Hepatocyte (in vitro differentiated cells): Measurements from ENCODE around the gene TBC1D21. TPM values are rescaled to one million over a fixed set of nuclear protein-coding genes. Genes with fewer than 3 reads are reported as not detected.
A peak's percentile ranks its signal among the peaks of the same experiment; 100 is the strongest.

Source experiments
- DNase-seq: peaks from one replicate; pipeline ENCODE4 v3.0.0-alpha.2; 2016; ENCODE audit warnings: low spot score
- H2AFZ ChIP-seq: fragments of 200-600 bp; sonication (generic); 2 replicates; pipeline ENCODE4 v1.6.0; 2016; ENCODE audit warnings: antibody characterized with exemption, mild to moderate bottlenecking
- H3K27ac ChIP-seq: fragments of 200-600 bp; sonication (generic); 2 replicates; pipeline ENCODE4 v1.5.1; 2016; ENCODE audit warnings: mild to moderate bottlenecking
- H3K27me3 ChIP-seq: fragments of 200-600 bp; sonication (generic); 2 replicates; pipeline ENCODE4 v1.6.1; 2016
- H3K36me3 ChIP-seq: fragments of 200-600 bp; sonication (generic); replicated peaks from 2 replicates; pipeline ENCODE4 v1.5.1; 2016; ENCODE audit warnings: low read depth; ENCODE audit not compliant: insufficient read depth
- H3K4me1 ChIP-seq: fragments of 200-600 bp; sonication (generic); 2 replicates; pipeline ENCODE4 v1.5.1; 2016; ENCODE audit warnings: mild to moderate bottlenecking, moderate library complexity; ENCODE audit not compliant: insufficient read depth
- H3K4me2 ChIP-seq: fragments of 200-600 bp; sonication (generic); 2 replicates; pipeline ENCODE4 v1.6.0; 2016
- H3K4me3 ChIP-seq: fragments of 200-600 bp; sonication (generic); 2 replicates; pipeline ENCODE4 v1.5.1; 2016; ENCODE audit warnings: mild to moderate bottlenecking
- H3K79me2 ChIP-seq: fragments of 200-600 bp; sonication (generic); 2 replicates; pipeline ENCODE4 v1.6.0; 2017; ENCODE audit warnings: mild to moderate bottlenecking
- H3K9me2 ChIP-seq: fragments of 200-600 bp; sonication (generic); replicated peaks from 2 replicates; pipeline ENCODE4 v1.6.0; 2017; ENCODE audit warnings: mild to moderate bottlenecking; ENCODE audit not compliant: insufficient read depth
- H3K9me3 ChIP-seq: fragments of 200-600 bp; sonication (generic); 2 replicates; pipeline ENCODE4 v1.5.1; 2016; ENCODE audit warnings: low read depth, mild to moderate bottlenecking
- H4K20me1 ChIP-seq: fragments of 200-600 bp; sonication (generic); 2 replicates; pipeline ENCODE4 v1.6.0; 2016; ENCODE audit warnings: mild to moderate bottlenecking; ENCODE audit not compliant: insufficient read depth, poor library complexity, severe bottlenecking
- CTCF ChIP-seq: fragments of 200-600 bp; sonication (generic); IDR thresholded peaks from 2 replicates; pipeline ENCODE4 v1.5.1; 2016; ENCODE audit warnings: antibody characterized with exemption, mild to moderate bottlenecking; ENCODE audit not compliant: poor library complexity
- EZH2 ChIP-seq: fragments of 200-600 bp; sonication (generic); IDR thresholded peaks from 2 replicates; pipeline ENCODE4 v1.6.1; 2016; ENCODE audit warnings: antibody characterized with exemption, mild to moderate bottlenecking, borderline replicate concordance
- EZH2phosphoT487 ChIP-seq: fragments of 200-600 bp; sonication (generic); IDR thresholded peaks from one replicate; pipeline ENCODE4 v1.6.1; 2018; ENCODE audit warnings: antibody characterized with exemption, mild to moderate bottlenecking, low read depth, moderate library complexity; ENCODE audit not compliant: unreplicated experiment, severe bottlenecking
- WGBS: methylation state at CpG from one replicate; pipeline ENCODE4 v1.1.6; 2016; ENCODE audit warnings: low lambda C conversion rate; ENCODE audit errors: missing lambda C conversion rate; 5-methylcytosine and 5-hydroxymethylcytosine counted together
- polyA plus RNA-seq: library from polyadenylated mRNA; unstranded; fragments of >200 nt; fragmentation: Nextera tagmentation; extraction: Ambion mirVana; gene quantifications from 2 replicates; pipeline ENCODE4 v1.2.1, GENCODE V29; 2016
- total RNA-seq: library from RNA; depleted of rRNA; stranded (reverse); fragments of >200 nt; gene quantifications from 2 replicates; pipeline ENCODE4 v1.2.3, GENCODE V29; 2014

The TBC1D21 gene
- total and polyA plus RNA-seq, 2 experiments from 2014 or later = not detected

- H2AFZ ChIP-seq = no peak overlapping the region
- H3K27ac ChIP-seq = no peak overlapping the region
- peaks cover 25% of the 10 kb centered on the region for H3K4me1 ChIP-seq
- H3K79me2 ChIP-seq = peaks cover 21% of the 10 kb centered on the region
- no peaks in the 10 kb centered on the region for H3K36me3 ChIP-seq
- peaks cover 3% of the 10 kb centered on the region for H4K20me1 ChIP-seq
- no peaks in the 10 kb centered on the region for H3K27me3 ChIP-seq
- no peak overlapping the region for H3K4me3 ChIP-seq
- no peaks in the 10 kb centered on the region for H3K9me3 ChIP-seq
- no peak for DNase-seq
- H3K4me2 ChIP-seq = peak overlapping the region; percentile 90
- 74% methylated on average over 5 of the region's 5 CpGs for WGBS
- no peak for TF ChIP-seq EZH2phosphoT487
- H3K9me2 ChIP-seq = no peaks in the 10 kb centered on the region
Observed at GRCh38 chr15:73928971-73929627, 55.7 kb downstream of the TBC1D21 start.

GRCh38 chr15:73930371-73930770, 57.0 kb downstream of the TBC1D21 start:
- Histone ChIP-seq H3K4me3 (no peak overlapping the region), H3K4me2 (peak overlapping the region; percentile 90), H3K79me2 (peaks cover 23% of the 10 kb centered on the region), H3K9me2 (no peaks in the 10 kb centered on the region), H3K4me1 (peaks cover 18% of the 10 kb centered on the region), H3K27me3 (no peaks in the 10 kb centered on the region), H2AFZ (no peak overlapping the region), H4K20me1 (peaks cover 3% of the 10 kb centered on the region), H3K27ac (peak overlapping the region; percentile 79), H3K36me3 (no peaks in the 10 kb centered on the region), H3K9me3 (no peaks in the 10 kb centered on the region)
- TF ChIP-seq CTCF (no peak), EZH2phosphoT487 (no peak), EZH2 (no peak)
- WGBS = 71% methylated on average over 8 of the region's 8 CpGs
- peak; percentile 52 for DNase-seq

GRCh38 chr15:73930790-73931281, 57.5 kb downstream of the TBC1D21 start:
- TF ChIP-seq EZH2phosphoT487 (no peak), EZH2 (no peak), CTCF (no peak)
- Histone ChIP-seq H3K27ac (peak overlapping the region; percentile 79), H3K9me3 (no peaks in the 10 kb centered on the region), H4K20me1 (peaks cover 3% of the 10 kb centered on the region), H3K4me3 (no peak overlapping the region), H3K27me3 (no peaks in the 10 kb centered on the region), H3K36me3 (no peaks in the 10 kb centered on the region), H3K4me2 (peak overlapping the region; percentile 90), H3K4me1 (peaks cover 17% of the 10 kb centered on the region), H3K79me2 (peaks cover 23% of the 10 kb centered on the region), H3K9me2 (no peaks in the 10 kb centered on the region), H2AFZ (no peak overlapping the region)
- 86% methylated on average over 7 of the region's 7 CpGs for WGBS
- peak; percentile 51 for DNase-seq

GRCh38 chr15:73931441-73931840, 58.1 kb downstream of the TBC1D21 start:
- Histone ChIP-seq H3K36me3 (no peaks in the 10 kb centered on the region), H3K79me2 (peaks cover 23% of the 10 kb centered on the region), H3K27ac (peak overlapping the region; percentile 79), H3K27me3 (no peaks in the 10 kb centered on the region), H3K9me2 (no peaks in the 10 kb centered on the region), H3K4me2 (no peak overlapping the region), H4K20me1 (peaks cover 3% of the 10 kb centered on the region), H3K9me3 (no peaks in the 10 kb centered on the region), H2AFZ (no peak overlapping the region), H3K4me1 (peaks cover 18% of the 10 kb centered on the region), H3K4me3 (no peak overlapping the region)
- TF ChIP-seq EZH2phosphoT487 = no peak
- no peak for TF ChIP-seq CTCF
- TF ChIP-seq EZH2 = no peak
- DNase-seq = no peak
- WGBS = 84% methylated on average over 2 of the region's 2 CpGs
